Measurements from ENCODE around the gene LPP. TPM values are rescaled to one million over a fixed set of nuclear protein-coding genes. Genes with fewer than 3 reads are reported as not detected.

Gene LPP
- total RNA-seq, 1 donor from 2014 or later, result 96.7 TPM

DNA sequence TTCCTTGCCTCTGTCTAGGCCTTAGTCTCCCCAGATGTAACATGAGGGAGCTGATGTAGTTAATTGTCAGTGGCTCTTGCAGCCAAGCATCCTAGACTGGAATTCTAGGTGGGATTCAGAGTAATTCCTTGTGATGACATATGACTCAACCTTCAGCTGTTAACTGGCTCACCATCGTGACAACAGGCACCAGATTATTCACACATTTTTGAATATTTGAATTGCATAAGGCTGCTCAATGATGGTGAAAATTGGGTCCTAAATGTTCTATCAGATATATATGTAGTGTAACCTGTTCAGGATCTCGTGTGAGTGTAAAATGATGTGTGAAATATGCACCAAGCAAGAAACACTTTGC lies 405.1 kb downstream of the LPP start:
- Mint-ChIP-seq H3K27me3 (no peaks in the 10 kb centered on the region), H3K27ac (no peak overlapping the region), H3K4me3 (no peak overlapping the region), H3K36me3 (peaks cover 5% of the 10 kb centered on the region), H3K9me3 (no peaks in the 10 kb centered on the region), H3K4me1 (ENCODE audit: unreplicated experiment) (no peaks in the 10 kb centered on the region)
- DNase-seq (ENCODE audit: extremely low spot score, unreplicated experiment), result no peak
- TF ChIP-seq, protein P1, sequence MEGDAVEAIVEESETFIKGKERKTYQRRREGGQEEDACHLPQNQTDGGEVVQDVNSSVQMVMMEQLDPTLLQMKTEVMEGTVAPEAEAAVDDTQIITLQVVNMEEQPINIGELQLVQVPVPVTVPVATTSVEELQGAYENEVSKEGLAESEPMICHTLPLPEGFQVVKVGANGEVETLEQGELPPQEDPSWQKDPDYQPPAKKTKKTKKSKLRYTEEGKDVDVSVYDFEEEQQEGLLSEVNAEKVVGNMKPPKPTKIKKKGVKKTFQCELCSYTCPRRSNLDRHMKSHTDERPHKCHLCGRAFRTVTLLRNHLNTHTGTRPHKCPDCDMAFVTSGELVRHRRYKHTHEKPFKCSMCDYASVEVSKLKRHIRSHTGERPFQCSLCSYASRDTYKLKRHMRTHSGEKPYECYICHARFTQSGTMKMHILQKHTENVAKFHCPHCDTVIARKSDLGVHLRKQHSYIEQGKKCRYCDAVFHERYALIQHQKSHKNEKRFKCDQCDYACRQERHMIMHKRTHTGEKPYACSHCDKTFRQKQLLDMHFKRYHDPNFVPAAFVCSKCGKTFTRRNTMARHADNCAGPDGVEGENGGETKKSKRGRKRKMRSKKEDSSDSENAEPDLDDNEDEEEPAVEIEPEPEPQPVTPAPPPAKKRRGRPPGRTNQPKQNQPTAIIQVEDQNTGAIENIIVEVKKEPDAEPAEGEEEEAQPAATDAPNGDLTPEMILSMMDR (conservative IDR thresholded peaks at IDR 0.05), result no peak

DNA sequence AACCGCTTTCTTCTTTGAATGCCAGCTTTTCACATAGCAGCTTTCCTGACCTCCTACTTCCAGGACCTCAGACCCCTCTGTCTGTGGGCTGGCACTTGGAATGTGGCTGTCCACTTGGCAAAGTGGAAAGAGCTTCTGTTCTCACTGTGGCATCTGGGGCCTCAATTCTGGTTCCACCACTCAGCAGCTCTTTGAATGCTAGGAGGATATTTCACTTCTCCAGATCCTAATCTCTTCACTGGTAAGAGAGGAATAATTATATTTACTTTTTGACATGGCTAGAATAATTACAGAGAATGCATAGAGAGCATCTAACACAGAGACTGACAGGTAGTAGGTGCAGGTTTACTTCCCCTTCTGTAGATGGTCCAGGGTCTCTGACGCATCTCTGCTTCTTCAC lies 405.9 kb downstream of the LPP start:
- peaks cover 5% of the 10 kb centered on the region for H3K36me3 Mint-ChIP-seq
- no peaks in the 10 kb centered on the region for H3K9me3 Mint-ChIP-seq
- TF ChIP-seq, protein P1 (conservative IDR thresholded peaks at IDR 0.05), result no peak
- H3K4me3 Mint-ChIP-seq, result no peak overlapping the region
- DNase-seq (ENCODE audit: extremely low spot score, unreplicated experiment), result no peak
- no peaks in the 10 kb centered on the region for H3K27me3 Mint-ChIP-seq
- no peaks in the 10 kb centered on the region for H3K4me1 Mint-ChIP-seq (ENCODE audit: unreplicated experiment)
- H3K27ac Mint-ChIP-seq, result no peak overlapping the region

DNA sequence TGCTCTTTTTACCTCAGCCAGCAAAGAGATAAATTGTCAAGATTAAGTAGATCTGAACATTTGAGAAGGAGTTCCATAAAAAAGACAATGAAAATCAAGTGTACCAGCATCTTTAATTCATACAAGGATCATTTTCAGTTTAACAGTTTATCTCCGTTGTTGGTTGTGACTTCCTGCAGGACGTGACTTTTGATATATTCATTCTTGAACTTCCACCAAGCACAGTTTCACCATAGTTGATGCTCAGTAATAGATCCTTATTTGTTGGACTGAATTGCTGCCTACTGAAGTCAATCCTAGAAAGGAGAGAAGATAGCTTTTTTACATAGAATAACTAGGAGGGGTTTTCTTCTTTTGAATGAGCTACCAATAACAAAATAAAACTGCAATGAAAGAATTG lies 408.2 kb downstream of the LPP start:
- DNase-seq (ENCODE audit: extremely low spot score, unreplicated experiment), result no peak
- no peaks in the 10 kb centered on the region for H3K9me3 Mint-ChIP-seq
- H3K4me1 Mint-ChIP-seq (ENCODE audit: unreplicated experiment), result no peaks in the 10 kb centered on the region
- TF ChIP-seq, protein P1 (conservative IDR thresholded peaks at IDR 0.05), result no peak
- H3K4me3 Mint-ChIP-seq, result no peak overlapping the region
- peaks cover 5% of the 10 kb centered on the region for H3K36me3 Mint-ChIP-seq
- H3K27ac Mint-ChIP-seq, result no peak overlapping the region
- no peaks in the 10 kb centered on the region for H3K27me3 Mint-ChIP-seq

DNA sequence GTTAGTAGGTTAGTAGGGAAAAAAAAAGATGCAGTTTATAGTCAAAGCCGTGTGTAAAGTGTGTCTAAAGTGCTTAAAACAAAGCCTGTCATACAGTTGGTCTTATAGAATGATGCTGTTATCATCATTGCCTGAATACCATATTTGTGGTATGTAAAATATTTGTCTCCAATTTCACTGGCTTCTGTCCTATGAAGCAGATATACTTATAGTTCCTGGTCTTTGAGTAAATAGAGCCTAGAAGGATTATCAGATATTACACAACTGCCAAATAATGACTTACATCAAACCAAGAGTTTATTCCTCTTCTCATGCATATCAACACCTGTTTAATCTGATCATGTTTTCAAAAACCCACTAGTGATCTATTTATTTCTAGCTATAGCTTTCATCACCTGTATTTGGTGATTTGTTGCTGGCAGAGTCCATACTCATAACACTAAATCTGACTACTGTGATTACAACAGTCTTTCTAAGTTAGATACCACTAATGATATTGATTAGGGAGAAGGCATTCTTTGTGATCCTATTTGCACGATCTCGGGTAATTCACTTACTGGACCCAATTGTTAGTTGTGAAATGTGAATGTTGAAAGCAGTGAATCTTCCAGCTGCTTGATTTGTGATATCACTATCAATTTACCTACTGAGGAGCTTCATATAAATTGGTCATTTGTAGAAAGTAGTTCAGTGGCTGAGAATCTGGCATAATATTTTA lies 413.7 kb downstream of the LPP start:
- Mint-ChIP-seq H3K9me3 (no peaks in the 10 kb centered on the region), H3K27me3 (no peaks in the 10 kb centered on the region), H3K36me3 (no peaks in the 10 kb centered on the region), H3K27ac (no peak overlapping the region), H3K4me1 (ENCODE audit: unreplicated experiment) (peaks cover 15% of the 10 kb centered on the region), H3K4me3 (no peak overlapping the region)
- DNase-seq (ENCODE audit: extremely low spot score, unreplicated experiment), result no peak
- TF ChIP-seq, protein P1 (conservative IDR thresholded peaks at IDR 0.05), result no peak

DNA sequence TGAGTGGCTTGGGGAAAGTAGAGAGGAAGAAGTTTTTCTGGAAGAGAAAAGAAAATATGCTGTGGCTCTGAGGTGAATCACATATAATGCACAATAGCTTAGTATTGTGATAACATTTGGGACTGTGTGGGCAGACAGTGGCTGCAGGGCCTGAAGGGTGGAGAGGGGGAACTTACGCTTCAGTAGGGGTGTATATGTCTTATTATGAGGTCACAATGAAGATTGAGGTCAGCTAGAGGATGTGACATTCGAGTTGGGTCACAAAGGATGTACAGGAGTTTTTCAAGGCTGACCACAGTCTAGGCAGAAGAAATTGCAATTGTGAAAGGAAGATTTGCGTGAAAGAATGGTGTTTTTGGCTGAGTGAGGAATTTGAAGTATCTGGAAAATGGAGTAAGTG lies 414.8 kb downstream of the LPP start:
- H3K4me1 Mint-ChIP-seq (ENCODE audit: unreplicated experiment), result peaks cover 19% of the 10 kb centered on the region
- no peaks in the 10 kb centered on the region for H3K9me3 Mint-ChIP-seq
- no peak for DNase-seq (ENCODE audit: extremely low spot score, unreplicated experiment)
- H3K4me3 Mint-ChIP-seq, result no peak overlapping the region
- TF ChIP-seq, protein P1 (conservative IDR thresholded peaks at IDR 0.05), result no peak
- H3K36me3 Mint-ChIP-seq, result no peaks in the 10 kb centered on the region
- H3K27ac Mint-ChIP-seq, result no peak overlapping the region
- H3K27me3 Mint-ChIP-seq, result no peaks in the 10 kb centered on the region

Measured in type B pancreatic cell (in vitro differentiated cells).